HepG2 (cell line): ENCODE measurements around the gene GFPT1. TPM values are rescaled to one million over a fixed set of nuclear protein-coding genes. Genes with fewer than 3 reads are reported as not detected.

Source experiments
- KAT8 ChIP-seq: IDR thresholded peaks from 2 replicates; pipeline ENCODE4 v1.6.1; 2016; ENCODE audit warnings: missing genetic modification reagents, missing compliant biosample characterization
- ZMAT3 ChIP-seq: sonication (generic); formaldehyde crosslinking; conservative IDR thresholded peaks from 2 replicates; pipeline ENCODE4 v1.7.0; 2021; ENCODE audit warnings: missing genetic modification reagents
- ZNF337 ChIP-seq: sonication (generic); formaldehyde crosslinking; IDR thresholded peaks from 2 replicates; pipeline ENCODE4 v1.5.1; 2020; ENCODE audit warnings: missing genetic modification reagents, low read depth, mild to moderate bottlenecking, borderline replicate concordance
- ZNF546 ChIP-seq: sonication (generic); formaldehyde crosslinking; conservative IDR thresholded peaks from 2 replicates; pipeline ENCODE4 v1.8.1; 2023; ENCODE audit warnings: mild to moderate bottlenecking, missing genetic modification reagents
- ZNF549 ChIP-seq: sonication (generic); formaldehyde crosslinking; IDR thresholded peaks from 2 replicates; pipeline ENCODE4 v1.5.0; 2020; ENCODE audit warnings: missing genetic modification reagents
- ZNF773 ChIP-seq: sonication (generic); formaldehyde crosslinking; IDR thresholded peaks from 2 replicates; pipeline ENCODE4 v1.4.0; 2020; ENCODE audit warnings: missing genetic modification reagents, borderline replicate concordance
- polyA plus RNA-seq, 8 experiments: library from polyadenylated mRNA; depleted of rRNA in 3 of 8; stranded (reverse) in 7 of 8; unstranded in 1 of 8; fragments of >200 nt; fragmentation: Illumina TruSeq in 4 of 8; extraction: Trizol in 4 of 8; gene quantifications; 2 replicates each; pipeline versions ENCODE4 v1.2.1 to v1.2.3, GENCODE V29; 2011 to 2016; ENCODE audit warnings: low read depth in 4 of 8, missing spikeins in 1 of 8, mixed read lengths in 1 of 8; ENCODE audit not compliant: insufficient read depth in 1 of 8
- total RNA-seq, 5 experiments: library from RNA; depleted of rRNA; stranded (reverse); fragments of >200 nt; fragmentation: Illumina TruSeq; extraction: Trizol; gene quantifications; 2 replicates each; pipeline ENCODE4 v1.2.3, GENCODE V29; 2016; ENCODE audit warnings: low read depth in 1 of 5
- TF ChIP-seq, protein P1 (sequence below): sonication (generic); formaldehyde crosslinking; IDR thresholded peaks from one replicate; pipeline ENCODE4 v1.5.1; 2020; ENCODE audit warnings: mild to moderate bottlenecking, missing genetic modification reagents; ENCODE audit errors: not compliant biosample characterization
- TF ChIP-seq, protein P2 (sequence below): sonication (generic); formaldehyde crosslinking; IDR thresholded peaks from 2 replicates; pipeline ENCODE4 v1.5.0; 2020; ENCODE audit warnings: mild to moderate bottlenecking, missing genetic modification reagents, borderline replicate concordance
- TF ChIP-seq, protein P3 (sequence below): IDR thresholded peaks from 2 replicates; pipeline ENCODE4 v1.6.1; 2012; ENCODE audit warnings: low read length, improper control_type of control experiment
- TF ChIP-seq, protein P4 (sequence below): sonication (generic); formaldehyde crosslinking; IDR thresholded peaks from 2 replicates; pipeline ENCODE4 v1.5.0; 2020; ENCODE audit warnings: missing genetic modification reagents
- TF ChIP-seq, protein P5 (sequence below): sonication (generic); formaldehyde crosslinking; IDR thresholded peaks from 2 replicates; pipeline ENCODE4 v1.4.0; 2020; ENCODE audit warnings: missing genetic modification reagents, mild to moderate bottlenecking, borderline replicate concordance

Gene GFPT1
- total and polyA plus RNA-seq, 2 of the 13 experiments (the other 11 are each of a cell fraction or from before 2014, with no cell fraction given), result 24.0 to 84.9 TPM

DNA sequence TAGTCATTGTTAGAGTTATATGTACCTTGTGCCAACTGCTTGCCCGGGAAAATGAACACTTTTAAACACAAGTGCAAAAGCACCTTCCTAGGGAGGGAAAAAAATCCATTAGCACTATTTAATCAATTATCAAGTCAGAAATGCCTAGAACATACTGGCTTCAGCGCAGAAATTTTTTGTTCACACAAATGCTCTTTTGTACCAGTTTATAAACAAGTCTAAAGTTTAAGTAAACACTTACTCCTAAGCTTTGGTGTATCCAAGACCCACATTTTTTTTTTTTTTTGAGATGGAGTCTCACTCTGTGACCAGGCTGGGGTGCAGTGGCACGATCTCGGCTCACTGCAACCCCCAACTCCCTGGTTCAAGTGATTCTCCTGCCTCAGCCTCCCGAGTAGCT lies 30.6 kb downstream of the GFPT1 start (continued):
- TF ChIP-seq, protein P1, sequence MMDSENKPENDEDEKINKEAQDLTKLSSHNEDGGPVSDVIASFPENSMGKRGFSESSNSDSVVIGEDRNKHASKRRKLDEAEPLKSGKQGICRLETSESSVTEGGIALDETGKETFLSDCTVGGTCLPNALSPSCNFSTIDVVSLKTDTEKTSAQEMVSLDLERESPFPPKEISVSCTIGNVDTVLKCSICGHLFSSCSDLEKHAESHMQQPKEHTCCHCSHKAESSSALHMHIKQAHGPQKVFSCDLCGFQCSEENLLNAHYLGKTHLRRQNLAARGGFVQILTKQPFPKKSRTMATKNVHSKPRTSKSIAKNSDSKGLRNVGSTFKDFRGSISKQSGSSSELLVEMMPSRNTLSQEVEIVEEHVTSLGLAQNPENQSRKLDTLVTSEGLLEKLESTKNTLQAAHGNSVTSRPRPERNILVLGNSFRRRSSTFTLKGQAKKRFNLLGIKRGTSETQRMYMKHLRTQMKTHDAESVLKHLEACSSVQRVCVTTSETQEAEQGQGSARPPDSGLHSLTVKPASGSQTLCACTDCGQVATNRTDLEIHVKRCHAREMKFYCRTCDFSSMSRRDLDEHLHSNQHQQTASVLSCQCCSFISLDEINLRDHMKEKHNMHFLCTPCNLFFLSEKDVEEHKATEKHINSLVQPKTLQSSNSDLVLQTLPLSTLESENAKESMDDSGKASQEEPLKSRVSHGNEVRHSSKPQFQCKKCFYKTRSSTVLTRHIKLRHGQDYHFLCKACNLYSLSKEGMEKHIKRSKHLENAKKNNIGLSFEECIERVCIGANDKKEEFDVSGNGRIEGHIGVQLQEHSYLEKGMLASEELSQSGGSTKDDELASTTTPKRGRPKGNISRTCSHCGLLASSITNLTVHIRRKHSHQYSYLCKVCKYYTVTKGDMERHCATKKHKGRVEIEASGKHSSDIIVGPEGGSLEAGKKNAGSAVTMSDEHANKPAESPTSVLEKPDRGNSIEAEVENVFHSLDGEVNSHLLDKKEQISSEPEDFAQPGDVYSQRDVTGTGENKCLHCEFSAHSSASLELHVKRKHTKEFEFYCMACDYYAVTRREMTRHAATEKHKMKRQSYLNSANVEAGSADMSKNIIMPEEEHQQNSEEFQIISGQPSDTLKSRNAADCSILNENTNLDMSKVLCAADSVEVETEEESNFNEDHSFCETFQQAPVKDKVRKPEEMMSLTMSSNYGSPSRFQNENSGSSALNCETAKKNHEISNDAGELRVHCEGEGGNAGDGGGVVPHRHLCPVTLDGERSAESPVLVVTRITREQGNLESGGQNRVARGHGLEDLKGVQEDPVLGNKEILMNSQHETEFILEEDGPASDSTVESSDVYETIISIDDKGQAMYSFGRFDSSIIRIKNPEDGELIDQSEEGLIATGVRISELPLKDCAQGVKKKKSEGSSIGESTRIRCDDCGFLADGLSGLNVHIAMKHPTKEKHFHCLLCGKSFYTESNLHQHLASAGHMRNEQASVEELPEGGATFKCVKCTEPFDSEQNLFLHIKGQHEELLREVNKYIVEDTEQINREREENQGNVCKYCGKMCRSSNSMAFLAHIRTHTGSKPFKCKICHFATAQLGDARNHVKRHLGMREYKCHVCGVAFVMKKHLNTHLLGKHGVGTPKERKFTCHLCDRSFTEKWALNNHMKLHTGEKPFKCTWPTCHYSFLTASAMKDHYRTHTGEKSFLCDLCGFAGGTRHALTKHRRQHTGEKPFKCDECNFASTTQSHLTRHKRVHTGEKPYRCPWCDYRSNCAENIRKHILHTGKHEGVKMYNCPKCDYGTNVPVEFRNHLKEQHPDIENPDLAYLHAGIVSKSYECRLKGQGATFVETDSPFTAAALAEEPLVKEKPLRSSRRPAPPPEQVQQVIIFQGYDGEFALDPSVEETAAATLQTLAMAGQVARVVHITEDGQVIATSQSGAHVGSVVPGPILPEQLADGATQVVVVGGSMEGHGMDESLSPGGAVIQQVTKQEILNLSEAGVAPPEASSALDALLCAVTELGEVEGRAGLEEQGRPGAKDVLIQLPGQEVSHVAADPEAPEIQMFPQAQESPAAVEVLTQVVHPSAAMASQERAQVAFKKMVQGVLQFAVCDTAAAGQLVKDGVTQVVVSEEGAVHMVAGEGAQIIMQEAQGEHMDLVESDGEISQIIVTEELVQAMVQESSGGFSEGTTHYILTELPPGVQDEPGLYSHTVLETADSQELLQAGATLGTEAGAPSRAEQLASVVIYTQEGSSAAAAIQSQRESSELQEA (CRISPR knock-in tag), result no peak
- TF ChIP-seq, protein P2, sequence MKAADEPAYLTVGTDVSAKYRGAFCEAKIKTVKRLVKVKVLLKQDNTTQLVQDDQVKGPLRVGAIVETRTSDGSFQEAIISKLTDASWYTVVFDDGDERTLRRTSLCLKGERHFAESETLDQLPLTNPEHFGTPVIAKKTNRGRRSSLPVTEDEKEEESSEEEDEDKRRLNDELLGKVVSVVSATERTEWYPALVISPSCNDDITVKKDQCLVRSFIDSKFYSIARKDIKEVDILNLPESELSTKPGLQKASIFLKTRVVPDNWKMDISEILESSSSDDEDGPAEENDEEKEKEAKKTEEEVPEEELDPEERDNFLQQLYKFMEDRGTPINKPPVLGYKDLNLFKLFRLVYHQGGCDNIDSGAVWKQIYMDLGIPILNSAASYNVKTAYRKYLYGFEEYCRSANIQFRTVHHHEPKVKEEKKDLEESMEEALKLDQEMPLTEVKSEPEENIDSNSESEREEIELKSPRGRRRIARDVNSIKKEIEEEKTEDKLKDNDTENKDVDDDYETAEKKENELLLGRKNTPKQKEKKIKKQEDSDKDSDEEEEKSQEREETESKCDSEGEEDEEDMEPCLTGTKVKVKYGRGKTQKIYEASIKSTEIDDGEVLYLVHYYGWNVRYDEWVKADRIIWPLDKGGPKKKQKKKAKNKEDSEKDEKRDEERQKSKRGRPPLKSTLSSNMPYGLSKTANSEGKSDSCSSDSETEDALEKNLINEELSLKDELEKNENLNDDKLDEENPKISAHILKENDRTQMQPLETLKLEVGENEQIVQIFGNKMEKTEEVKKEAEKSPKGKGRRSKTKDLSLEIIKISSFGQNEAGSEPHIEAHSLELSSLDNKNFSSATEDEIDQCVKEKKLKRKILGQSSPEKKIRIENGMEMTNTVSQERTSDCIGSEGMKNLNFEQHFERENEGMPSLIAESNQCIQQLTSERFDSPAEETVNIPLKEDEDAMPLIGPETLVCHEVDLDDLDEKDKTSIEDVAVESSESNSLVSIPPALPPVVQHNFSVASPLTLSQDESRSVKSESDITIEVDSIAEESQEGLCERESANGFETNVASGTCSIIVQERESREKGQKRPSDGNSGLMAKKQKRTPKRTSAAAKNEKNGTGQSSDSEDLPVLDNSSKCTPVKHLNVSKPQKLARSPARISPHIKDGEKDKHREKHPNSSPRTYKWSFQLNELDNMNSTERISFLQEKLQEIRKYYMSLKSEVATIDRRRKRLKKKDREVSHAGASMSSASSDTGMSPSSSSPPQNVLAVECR, result no peak
- TF ChIP-seq KAT8 (CRISPR knock-in tag) (no peak), ZNF546 (CRISPR knock-in tag) (no peak), ZNF549 (CRISPR knock-in tag) (no peak), ZNF773 (CRISPR knock-in tag) (no peak), ZMAT3 (no peak), ZNF337 (CRISPR knock-in tag) (no peak)
- TF ChIP-seq, protein P3, sequence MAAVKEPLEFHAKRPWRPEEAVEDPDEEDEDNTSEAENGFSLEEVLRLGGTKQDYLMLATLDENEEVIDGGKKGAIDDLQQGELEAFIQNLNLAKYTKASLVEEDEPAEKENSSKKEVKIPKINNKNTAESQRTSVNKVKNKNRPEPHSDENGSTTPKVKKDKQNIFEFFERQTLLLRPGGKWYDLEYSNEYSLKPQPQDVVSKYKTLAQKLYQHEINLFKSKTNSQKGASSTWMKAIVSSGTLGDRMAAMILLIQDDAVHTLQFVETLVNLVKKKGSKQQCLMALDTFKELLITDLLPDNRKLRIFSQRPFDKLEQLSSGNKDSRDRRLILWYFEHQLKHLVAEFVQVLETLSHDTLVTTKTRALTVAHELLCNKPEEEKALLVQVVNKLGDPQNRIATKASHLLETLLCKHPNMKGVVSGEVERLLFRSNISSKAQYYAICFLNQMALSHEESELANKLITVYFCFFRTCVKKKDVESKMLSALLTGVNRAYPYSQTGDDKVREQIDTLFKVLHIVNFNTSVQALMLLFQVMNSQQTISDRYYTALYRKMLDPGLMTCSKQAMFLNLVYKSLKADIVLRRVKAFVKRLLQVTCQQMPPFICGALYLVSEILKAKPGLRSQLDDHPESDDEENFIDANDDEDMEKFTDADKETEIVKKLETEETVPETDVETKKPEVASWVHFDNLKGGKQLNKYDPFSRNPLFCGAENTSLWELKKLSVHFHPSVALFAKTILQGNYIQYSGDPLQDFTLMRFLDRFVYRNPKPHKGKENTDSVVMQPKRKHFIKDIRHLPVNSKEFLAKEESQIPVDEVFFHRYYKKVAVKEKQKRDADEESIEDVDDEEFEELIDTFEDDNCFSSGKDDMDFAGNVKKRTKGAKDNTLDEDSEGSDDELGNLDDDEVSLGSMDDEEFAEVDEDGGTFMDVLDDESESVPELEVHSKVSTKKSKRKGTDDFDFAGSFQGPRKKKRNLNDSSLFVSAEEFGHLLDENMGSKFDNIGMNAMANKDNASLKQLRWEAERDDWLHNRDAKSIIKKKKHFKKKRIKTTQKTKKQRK, result no peak
- TF ChIP-seq, protein P4, sequence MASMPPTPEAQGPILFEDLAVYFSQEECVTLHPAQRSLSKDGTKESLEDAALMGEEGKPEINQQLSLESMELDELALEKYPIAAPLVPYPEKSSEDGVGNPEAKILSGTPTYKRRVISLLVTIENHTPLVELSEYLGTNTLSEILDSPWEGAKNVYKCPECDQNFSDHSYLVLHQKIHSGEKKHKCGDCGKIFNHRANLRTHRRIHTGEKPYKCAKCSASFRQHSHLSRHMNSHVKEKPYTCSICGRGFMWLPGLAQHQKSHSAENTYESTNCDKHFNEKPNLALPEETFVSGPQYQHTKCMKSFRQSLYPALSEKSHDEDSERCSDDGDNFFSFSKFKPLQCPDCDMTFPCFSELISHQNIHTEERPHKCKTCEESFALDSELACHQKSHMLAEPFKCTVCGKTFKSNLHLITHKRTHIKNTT, result no peak
- TF ChIP-seq, protein P5, sequence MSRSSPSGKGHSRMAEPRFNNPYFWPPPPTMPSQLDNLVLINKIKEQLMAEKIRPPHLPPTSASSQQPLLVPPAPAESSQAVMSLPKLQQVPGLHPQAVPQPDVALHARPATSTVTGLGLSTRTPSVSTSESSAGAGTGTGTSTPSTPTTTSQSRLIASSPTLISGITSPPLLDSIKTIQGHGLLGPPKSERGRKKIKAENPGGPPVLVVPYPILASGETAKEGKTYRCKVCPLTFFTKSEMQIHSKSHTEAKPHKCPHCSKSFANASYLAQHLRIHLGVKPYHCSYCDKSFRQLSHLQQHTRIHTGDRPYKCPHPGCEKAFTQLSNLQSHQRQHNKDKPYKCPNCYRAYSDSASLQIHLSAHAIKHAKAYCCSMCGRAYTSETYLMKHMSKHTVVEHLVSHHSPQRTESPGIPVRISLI, result peak; percentile 62; the same call in 1 of the 2 replicates
